ENCODE data around the gene RBCK1.
"Not testable (repeated sequence)": the region's sequence is repeated elsewhere in the genome, so short reads cannot be mapped to it uniquely, and the experiment has no call there.

Gene RBCK1

DNA sequence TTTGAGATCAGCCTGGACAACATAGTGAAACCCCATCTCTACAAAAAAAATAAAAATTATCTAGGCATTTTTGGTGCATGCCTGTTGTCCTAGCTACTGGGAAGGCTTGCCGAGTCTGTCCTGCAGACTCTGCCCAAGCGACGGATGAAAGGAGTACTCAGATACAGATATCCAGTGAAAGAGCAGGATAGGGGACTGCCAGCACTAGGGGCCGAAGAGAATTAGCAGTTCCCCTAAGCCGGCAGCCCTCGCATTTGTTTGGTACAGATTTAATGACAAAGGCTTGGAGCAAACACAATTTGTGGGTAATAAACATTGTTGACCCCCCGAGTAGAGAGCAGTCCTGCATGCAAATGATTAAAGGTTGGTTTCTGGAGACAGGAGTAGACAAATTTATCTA, 59.7 kb downstream of the RBCK1 start:
- DNase-seq (ENCODE audit: low read depth in 2 of 3, low spot score in 2 of 3) = no peak

DNA sequence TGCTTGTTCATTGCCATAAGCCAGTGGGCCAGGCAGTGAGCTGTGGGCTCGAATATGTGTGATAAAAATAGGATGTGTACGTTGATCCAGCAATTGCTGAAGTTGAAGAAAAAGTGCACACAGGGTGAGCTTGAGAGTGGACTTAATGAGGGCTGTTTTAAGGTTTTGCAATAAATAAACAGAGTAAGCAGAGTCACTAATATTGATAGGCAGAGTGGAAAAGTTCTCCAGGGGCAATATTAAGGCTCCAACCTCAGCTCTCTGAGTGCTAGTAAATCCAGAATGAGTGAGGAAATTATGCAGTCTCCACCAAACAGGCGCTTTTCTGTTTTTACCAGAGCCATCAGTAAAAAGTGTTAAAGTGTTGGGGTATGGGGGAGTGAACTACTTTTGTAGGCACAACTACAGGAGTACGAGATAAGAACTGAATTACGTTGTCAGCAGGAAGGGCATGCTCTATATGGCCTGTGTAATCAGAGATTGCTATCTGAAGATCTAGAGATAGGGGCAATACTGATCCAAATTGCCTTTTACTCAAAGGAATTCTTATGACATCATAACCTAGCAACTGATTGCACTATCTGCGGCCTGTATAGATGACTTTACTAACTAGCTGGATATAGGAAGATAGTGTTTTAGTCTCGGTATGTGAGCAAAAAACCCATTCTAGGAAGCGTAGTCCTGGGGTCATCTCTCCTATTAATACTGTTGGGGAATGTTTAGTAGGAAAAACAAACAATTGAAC, 61.8 kb downstream of the RBCK1 start:
- DNase-seq (ENCODE audit: low read depth in 2 of 3, low spot score in 2 of 3) = no peak

DNA sequence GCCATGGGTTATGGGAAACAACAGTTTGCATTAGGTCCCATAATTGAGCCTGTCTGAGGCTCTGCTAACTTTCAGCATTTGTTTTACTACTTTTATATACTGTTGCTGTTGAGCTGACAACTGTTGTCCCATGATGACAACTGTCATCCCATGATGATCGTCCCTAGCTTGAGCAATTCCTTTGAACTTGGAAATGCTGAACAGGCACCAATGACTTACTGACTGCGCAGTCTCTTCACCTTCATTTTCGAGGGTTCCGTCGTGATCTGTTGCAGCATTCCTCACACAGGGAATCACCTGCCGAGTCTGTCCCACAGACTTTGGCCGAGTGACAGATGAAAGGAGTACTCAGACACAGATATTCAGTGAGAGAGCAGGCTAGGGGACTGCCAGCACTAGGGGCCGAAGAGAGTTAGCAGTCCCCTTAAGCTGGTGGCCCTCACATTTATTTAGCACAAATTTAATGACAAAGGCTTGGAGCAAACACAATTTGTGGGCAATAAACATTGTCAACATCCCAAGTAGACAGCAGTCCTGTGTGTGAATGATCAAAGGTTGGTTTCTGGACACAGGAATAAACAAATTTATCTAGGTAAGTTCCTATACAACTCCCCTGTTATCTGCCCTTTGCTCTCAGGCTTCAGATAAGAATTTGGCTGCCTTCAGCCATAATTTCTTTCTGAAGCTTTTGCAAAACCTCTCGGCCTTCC, 64.2 kb downstream of the RBCK1 start:
- DNase-seq (ENCODE audit: low read depth in 2 of 3, low spot score in 2 of 3) = no peak

DNA sequence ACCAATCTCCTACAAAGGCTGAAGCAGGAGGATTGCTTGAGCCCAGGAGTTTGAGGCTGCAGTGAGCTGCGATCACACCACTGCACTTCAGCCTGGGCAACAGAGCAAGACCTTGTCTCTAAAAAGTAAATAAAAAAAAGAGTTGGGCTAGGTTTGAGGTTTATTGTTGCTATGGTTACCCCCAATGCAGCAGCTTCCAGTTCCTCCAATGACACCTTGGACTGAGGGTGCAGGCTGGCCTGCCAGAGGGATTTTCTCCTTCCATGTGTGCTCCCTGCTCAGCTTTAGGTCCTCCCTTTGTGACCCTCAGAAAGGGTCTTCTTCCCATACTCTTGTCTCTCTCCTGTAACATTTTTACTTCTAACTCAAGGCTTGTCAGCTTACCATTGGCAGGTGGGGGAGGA, 64.8 kb downstream of the RBCK1 start:
- DNase-seq (ENCODE audit: low read depth in 2 of 3, low spot score in 2 of 3) = no peak

DNA sequence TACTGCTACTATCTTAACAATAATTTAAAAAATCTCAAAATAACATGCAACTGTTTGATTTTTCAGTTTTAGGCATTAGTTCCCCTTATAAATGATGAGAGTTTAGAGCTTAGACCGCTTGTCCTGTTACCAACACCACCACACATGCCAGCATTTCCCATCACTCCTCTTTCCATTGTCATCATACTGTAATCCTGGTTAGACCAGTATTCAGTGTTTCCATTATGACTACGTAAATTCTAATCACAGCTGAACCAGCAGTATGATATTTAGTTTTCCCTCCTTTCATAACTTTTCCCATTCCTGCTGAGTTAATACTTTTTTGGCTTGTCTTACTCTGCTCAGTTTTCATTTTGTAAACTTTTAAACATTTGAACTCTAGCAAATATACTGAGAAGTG, 66.5 kb downstream of the RBCK1 start:
- no peak for DNase-seq (ENCODE audit: low read depth in 2 of 3, low spot score in 2 of 3)

DNA sequence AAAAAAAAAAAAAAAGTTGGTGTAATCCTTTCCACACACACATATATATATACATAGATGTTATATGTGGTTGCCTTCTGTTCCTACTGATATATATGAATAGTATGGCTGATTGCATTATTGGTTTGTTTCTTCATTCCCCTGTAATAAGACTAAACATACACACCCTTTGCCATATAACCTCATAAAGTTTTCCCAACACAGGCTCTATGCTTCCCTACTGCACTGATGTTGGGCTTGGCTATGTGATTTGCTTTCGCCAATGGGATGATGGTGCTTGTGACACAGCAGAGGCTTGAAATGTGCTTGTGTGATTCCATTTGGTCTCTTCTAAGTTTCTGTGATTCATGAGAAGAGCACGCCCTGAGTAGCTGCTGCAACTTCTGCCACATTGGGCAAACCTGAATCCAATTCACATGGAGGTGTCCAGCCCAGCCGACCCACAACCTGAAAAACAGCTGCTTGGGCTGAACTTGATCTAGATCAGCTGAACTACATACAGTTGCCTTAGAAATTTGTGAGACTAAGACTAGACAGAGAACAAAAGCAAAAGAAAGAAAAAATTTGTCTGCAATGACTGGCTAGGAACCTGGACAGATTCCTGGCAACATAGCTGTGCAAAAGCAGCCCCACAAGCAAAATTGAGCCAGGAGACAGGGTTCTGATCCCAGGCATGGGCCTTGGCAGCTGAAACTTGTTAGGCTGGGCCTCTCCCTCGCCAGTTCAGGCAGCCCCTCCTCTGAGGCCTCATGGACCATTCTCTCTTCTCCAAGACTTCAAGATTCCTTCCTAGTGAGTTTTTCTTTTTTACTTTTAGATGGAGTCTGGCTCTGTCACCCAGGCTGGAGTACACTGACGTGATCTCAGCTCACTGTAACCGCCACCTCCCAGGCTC, 67.6 kb downstream of the RBCK1 start:
- no peak for DNase-seq (ENCODE audit: low read depth in 2 of 3, low spot score in 2 of 3)

DNA sequence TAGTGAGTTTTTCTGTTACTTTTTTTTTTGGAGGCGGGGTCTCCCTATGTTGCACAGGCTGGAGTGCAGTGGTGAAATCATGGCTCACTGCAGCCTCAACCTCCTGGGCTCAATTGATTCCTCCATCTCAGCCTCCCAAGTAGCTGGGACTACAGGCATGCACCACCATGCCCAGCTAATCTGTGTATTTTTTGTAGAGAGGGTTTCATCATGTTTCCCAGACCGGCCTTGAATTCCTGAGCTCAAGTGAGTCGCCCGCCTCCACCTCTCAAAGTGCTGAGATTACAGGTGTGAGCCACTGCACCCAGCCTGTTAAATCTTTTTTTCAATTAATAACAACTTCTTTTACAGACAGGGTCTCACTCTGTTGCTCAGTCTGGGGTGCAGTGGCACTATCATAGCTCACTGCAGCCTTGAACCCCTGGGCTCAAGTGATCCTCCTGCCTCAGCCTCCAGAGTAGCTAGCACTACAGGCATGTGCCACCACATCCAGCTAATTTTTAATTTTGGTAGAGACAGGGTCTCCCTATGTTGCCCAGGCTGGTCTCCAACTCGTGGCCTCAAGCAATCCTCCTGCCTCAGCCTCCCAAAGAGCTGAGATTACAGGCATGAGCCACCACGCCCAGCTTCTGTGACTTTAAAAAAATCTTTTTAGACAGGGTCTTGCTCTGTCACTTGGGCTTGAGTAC, 68.6 kb downstream of the RBCK1 start:
- DNase-seq (ENCODE audit: low read depth in 2 of 3, low spot score in 2 of 3) = not testable (repeated sequence)

DNA sequence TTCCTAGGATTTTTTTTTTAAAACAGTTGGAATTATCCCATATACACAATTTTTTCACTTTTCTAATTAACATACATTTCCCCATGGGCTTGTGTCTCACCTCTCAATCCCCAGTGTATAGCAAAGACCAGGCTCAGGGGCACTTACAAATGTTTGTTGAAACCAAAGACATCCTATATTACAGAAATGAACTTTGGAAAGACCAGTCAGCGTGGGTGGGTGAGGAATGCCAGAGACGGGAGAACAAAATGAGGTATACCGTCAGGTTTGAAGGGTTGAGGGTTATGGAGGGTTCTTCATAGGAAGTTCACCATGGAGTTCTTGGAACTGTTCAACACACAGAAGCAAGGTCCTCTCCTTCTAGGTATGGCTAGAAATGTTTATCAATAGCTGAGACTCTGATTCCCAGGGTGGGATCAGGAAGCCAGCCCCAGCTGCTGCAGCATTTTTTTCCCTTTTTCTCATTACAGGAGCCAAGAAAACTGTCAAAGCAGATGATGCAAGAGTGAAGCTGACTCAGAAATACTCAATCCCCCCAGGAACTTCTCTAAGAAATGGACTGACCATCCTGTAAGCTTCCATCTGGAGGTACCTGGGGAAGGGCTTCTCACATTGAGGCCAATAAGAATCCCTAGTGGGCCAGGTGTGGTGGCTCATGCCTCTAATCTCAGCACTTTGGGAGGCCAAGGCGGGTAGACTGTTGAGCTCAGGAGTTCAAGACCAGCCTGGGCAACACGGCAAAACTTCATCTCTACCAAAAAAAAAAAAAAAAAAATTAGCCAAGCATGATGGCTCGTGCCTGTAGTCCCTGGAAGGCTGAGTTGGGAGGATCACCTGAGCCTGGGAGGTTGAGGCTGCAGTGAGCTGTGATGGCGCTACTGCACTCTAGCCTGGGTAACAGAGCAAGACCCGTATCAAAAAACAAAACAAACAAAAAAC, 70.2 kb downstream of the RBCK1 start:
- no peak for DNase-seq (ENCODE audit: low read depth in 2 of 3, low spot score in 2 of 3)

DNA sequence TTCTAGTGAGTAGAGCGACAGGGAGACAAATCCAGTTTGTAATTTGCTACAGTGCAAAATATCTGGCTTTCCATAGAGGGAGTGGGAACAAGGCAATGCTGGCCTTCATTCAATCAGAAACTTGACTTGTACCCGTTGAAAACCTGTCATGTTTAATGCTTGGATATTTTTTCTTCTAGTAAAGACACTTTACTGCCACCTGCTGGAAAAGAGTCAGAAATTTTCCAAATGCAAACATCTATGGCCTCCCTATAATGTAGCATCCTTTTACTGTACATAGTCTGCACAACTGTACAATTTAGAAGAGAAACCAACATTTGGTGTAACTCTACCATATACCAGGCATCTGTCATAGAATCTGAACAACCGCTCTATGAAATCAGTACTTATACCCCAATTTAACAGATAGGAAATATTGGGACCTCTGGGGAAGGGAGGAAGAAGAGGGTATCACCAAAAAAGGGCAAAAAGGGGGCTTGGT, 70.9 kb downstream of the RBCK1 start:
- DNase-seq (ENCODE audit: low read depth in 2 of 3, low spot score in 2 of 3) = no peak

DNA sequence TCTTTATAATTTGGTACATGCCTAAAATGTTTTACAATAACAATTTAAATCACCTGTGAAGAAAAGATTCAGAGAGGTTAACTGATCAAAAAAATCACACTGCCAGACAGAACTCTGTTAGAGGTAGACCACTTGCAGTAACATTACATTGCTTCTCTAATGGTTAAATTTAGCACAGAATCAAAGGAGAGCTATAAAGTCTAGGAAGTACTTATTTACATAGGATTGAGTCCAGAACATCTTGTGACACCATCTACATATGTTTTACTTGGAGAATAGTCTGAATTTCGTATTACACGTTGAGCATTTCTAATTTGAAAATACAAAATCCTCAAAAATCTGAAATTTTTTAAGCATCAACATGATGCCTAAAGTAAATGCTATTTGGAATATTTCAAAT, 71.4 kb downstream of the RBCK1 start:
- no peak for DNase-seq (ENCODE audit: low read depth in 2 of 3, low spot score in 2 of 3)

DNA sequence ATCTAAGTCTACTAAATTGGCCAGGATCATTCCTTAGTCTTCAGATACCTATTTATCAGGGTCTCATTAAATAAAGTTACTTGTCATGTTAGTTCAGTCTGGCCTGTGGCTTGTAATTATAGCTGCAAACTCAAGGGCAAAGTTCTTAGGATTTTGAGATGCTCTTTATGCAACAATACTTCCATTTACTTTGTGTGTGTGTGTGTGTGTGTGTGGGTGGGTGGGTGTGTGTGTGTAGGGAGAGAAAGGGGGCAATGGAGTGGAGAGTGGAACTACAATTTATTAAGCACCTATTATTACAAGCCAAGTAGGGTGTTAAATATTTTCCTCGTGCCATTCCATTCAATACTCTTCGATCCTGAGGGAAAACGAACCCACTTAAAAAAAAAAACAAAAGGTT, 71.9 kb downstream of the RBCK1 start:
- no peak for DNase-seq (ENCODE audit: low read depth in 2 of 3, low spot score in 2 of 3)

DNA sequence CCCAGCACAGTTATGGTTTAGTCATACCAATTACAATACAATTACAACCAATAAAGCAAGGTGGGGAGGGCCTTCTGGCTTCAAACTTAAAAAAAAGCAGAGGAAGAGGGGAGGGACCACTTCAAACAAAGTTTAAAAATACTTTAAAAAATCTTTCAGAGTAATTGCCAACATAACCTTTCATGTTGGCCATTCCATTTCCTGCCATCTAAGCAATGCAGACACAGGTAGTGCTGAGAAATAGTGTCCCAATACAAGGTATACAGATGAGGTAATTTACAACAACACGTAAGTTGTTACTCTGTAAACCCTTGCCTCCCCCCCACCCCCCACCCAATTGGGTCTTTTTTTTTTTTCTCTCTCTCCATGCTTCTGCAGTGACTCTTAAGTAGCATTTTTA, 73.1 kb downstream of the RBCK1 start:
- DNase-seq (ENCODE audit: low read depth in 2 of 3, low spot score in 2 of 3) = no peak
